Activated T-cell treated with anti-CD3 and anti-CD28 coated beads for 1 hour (primary cell): ENCODE data around the gene ITGB1BP2.
"Not testable (repeated sequence)": the region's sequence is repeated elsewhere in the genome, so short reads cannot be mapped to it uniquely, and the experiment has no call there.

Experiments used
- DNase-seq: peaks from one replicate; pipeline ENCODE4 v3.0.0-alpha.2; 2020; ENCODE audit warnings: low read depth

The ITGB1BP2 gene

GRCh38 chrX:71302461-71303213 lies 1.1 kb downstream of the ITGB1BP2 start:
- DNase-seq, result no peak

- no peak for DNase-seq
Measured at GRCh38 chrX:71304561-71304960, 3.0 kb downstream of the ITGB1BP2 start.

- no peak for DNase-seq
Measured at GRCh38 chrX:71315917-71316316, 14.4 kb downstream of the ITGB1BP2 start.

- DNase-seq, result not testable (repeated sequence)
Measured at GRCh38 chrX:71316959-71317358, 15.4 kb downstream of the ITGB1BP2 start.

- DNase-seq, result no peak
Measured at GRCh38 chrX:71320126-71320525, 18.6 kb downstream of the ITGB1BP2 start.

GRCh38 chrX:71321731-71322130 lies 20.2 kb downstream of the ITGB1BP2 start:
- DNase-seq, result no peak

GRCh38 chrX:71324452-71324851 lies 22.9 kb downstream of the ITGB1BP2 start:
- not testable (repeated sequence) for DNase-seq

- no peak for DNase-seq
Measured at GRCh38 chrX:71326394-71326793, 24.8 kb downstream of the ITGB1BP2 start.

GRCh38 chrX:71349151-71349665 lies 47.7 kb downstream of the ITGB1BP2 start:
- DNase-seq, result not testable (repeated sequence)

GRCh38 chrX:71349867-71350266 lies 48.3 kb downstream of the ITGB1BP2 start:
- not testable (repeated sequence) for DNase-seq

GRCh38 chrX:71352439-71352838 lies 50.9 kb downstream of the ITGB1BP2 start:
- DNase-seq, result not testable (repeated sequence)
